Activated naive CD8-positive, alpha-beta T cell treated with anti-CD3 and anti-CD28 coated beads, Interleukin-2, amount 10 ng/mL, durations not matched to agents 7 days and 5 days (primary cell): ENCODE results near the gene PSMA8. TPM values are rescaled to one million over a fixed set of nuclear protein-coding genes. Genes with fewer than 3 reads are reported as not detected.
A peak's percentile ranks its signal among the peaks of the same experiment; 100 is the strongest.
"Not testable (repeated sequence)": the region's sequence is repeated elsewhere in the genome, so short reads cannot be mapped to it uniquely, and the experiment has no call there.

Experiments
- ATAC-seq: fragments of 150-1000 bp; cut with Tn5 transposase; one replicate; pipeline ENCODE4 v1.10.0; 2021; ENCODE audit warnings: low read depth, moderate library complexity
- POLR2A ChIA-PET: fragments of 350-600 bp; sonication (Branson Sonifier 250); formaldehyde crosslinking; loops from one replicate; lab custom pipeline; 2021; ENCODE audit warnings: antibody characterized with exemption; lab: Charles Lee
- DNase-seq: peaks from one replicate; pipeline ENCODE4 v3.0.0; 2021
- H3K27ac Mint-ChIP-seq: one replicate; pipeline ENCODE4 v1.8.0; 2022; ENCODE audit warnings: mild to moderate bottlenecking, mixed read lengths
- H3K27me3 Mint-ChIP-seq: one replicate; pipeline ENCODE4 v1.8.0; 2022; ENCODE audit warnings: mild to moderate bottlenecking, moderate library complexity, mixed read lengths
- H3K36me3 Mint-ChIP-seq: one replicate; pipeline ENCODE4 v1.8.0; 2021; ENCODE audit warnings: mild to moderate bottlenecking, mixed read lengths
- H3K4me1 Mint-ChIP-seq: one replicate; pipeline ENCODE4 v1.8.0; 2021; ENCODE audit warnings: mixed read lengths
- H3K4me3 Mint-ChIP-seq: one replicate; pipeline ENCODE4 v1.8.0; 2022; ENCODE audit warnings: mild to moderate bottlenecking, moderate library complexity, mixed read lengths
- H3K9me3 Mint-ChIP-seq: one replicate; pipeline ENCODE4 v1.8.0; 2021; ENCODE audit warnings: mixed read lengths
- total RNA-seq, 2 experiments: library from RNA; stranded (reverse); gene quantifications; one replicate each; pipeline ENCODE4 v1.2.3, GENCODE V29; 2021

Gene PSMA8
- total RNA-seq, 2 experiments from 2014 or later, result 1.3 to 1.4 TPM

- H3K27ac Mint-ChIP-seq, H3K4me3 Mint-ChIP-seq, H3K4me1 Mint-ChIP-seq: not testable (repeated sequence)
Observed at GRCh38 chr18:26121994-26122393, 11.7 kb upstream of the PSMA8 start.

DNA sequence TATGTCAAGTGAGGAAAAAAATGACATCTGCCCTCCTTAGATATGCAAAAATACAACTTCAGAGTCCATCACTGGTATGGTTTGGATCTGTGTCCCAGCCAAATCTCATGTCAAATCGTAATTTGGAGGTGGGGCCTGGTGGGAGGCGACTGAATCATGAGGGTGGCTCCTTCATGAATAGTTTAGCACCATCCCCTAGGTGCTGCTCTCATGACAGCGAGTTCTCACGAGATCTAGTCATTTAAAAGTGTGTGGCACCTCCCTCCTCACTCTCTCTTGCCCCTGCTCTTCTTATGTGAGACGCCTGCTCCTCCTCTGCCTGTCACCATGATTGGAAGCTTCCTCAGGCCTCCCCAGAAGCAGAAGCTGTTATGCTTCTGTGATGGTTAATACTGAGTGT, 5.9 kb upstream of the PSMA8 start:
- Mint-ChIP-seq H3K36me3 (no peaks in the 10 kb centered on the region), H3K9me3 (peaks cover 9% of the 10 kb centered on the region), H3K4me1 (peaks cover 3% of the 10 kb centered on the region), H3K27me3 (no peaks in the 10 kb centered on the region), H3K27ac (no peak overlapping the region), H3K4me3 (no peak overlapping the region)
- ATAC-seq, result no peak
- POLR2A ChIA-PET, result no interaction called here
- DNase-seq, result no peak

More at GRCh38 chr18:26121994-26122393, 11.7 kb upstream of the PSMA8 start:
- peaks cover 15% of the 10 kb centered on the region for H3K9me3 Mint-ChIP-seq
- DNase-seq, POLR2A ChIA-PET, ATAC-seq, H3K27me3 Mint-ChIP-seq, H3K36me3 Mint-ChIP-seq: not testable (repeated sequence)

GRCh38 chr18:26128192-26128591, 5.5 kb upstream of the PSMA8 start:
- POLR2A ChIA-PET, ATAC-seq, H3K27ac Mint-ChIP-seq, H3K27me3 Mint-ChIP-seq, DNase-seq, H3K36me3 Mint-ChIP-seq, H3K4me3 Mint-ChIP-seq, H3K4me1 Mint-ChIP-seq, H3K9me3 Mint-ChIP-seq: not testable (repeated sequence)

DNA sequence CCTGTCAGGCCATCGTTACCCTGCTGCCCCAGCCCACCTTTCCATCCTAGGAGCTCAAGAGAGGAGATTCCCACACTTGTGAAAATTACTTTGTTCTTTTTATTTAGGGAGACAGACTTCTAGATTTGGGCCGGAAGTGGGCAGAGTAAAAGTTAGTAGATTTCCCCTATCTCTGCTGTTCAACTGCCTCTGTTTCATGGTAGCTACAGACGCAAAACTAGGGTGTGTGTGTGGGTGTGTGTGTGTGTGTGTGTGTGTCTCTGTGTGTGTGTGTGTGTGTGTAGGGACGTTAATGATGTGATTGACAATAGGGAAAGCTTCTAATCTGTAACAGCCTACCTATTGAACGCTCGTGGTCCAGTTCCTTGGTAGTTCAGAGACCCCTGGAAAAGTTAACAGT, 438 bp downstream of the PSMA8 start:
- POLR2A ChIA-PET, result interaction anchor here (0.8 to 1.0 kb wide), 2 partner anchors 43 to 93 kb away, joined by 3 read pairs; partner anchors contain the start of genes SS18 and TAF4B
- peaks cover 4% of the 10 kb centered on the region for H3K4me1 Mint-ChIP-seq

GRCh38 chr18:26135548-26135947, 1.9 kb downstream of the PSMA8 start:
- Mint-ChIP-seq H3K27ac (no peak overlapping the region), H3K4me1 (peaks cover 4% of the 10 kb centered on the region), H3K27me3 (no peaks in the 10 kb centered on the region), H3K4me3 (no peak overlapping the region), H3K36me3 (peaks cover 3% of the 10 kb centered on the region), H3K9me3 (no peaks in the 10 kb centered on the region)
- DNase-seq (no peak), ATAC-seq (no peak)
- POLR2A ChIA-PET, result no interaction called here

More for the DNA sequence above, 438 bp downstream of the PSMA8 start:
- DNase-seq (no peak), ATAC-seq (peak; percentile 53)
- Mint-ChIP-seq H3K27ac (peak overlapping the region; percentile 84), H3K36me3 (no peaks in the 10 kb centered on the region), H3K4me3 (peak overlapping the region; percentile 78), H3K9me3 (no peaks in the 10 kb centered on the region), H3K27me3 (no peaks in the 10 kb centered on the region)

GRCh38 chr18:26157326-26157725, 23.7 kb downstream of the PSMA8 start:
- H3K27me3 Mint-ChIP-seq, result no peaks in the 10 kb centered on the region
- no peaks in the 10 kb centered on the region for H3K36me3 Mint-ChIP-seq
- no peaks in the 10 kb centered on the region for H3K4me1 Mint-ChIP-seq
- H3K4me3 Mint-ChIP-seq, result no peak overlapping the region
- H3K27ac Mint-ChIP-seq, result no peak overlapping the region
- no peaks in the 10 kb centered on the region for H3K9me3 Mint-ChIP-seq
- POLR2A ChIA-PET, result no interaction called here
- DNase-seq (no peak), ATAC-seq (no peak)

- H3K27me3 Mint-ChIP-seq, result no peaks in the 10 kb centered on the region
- DNase-seq (no peak), ATAC-seq (no peak)
- no peaks in the 10 kb centered on the region for H3K9me3 Mint-ChIP-seq
- POLR2A ChIA-PET, result no interaction called here
- H3K4me1 Mint-ChIP-seq, result no peaks in the 10 kb centered on the region
- no peaks in the 10 kb centered on the region for H3K36me3 Mint-ChIP-seq
- no peak overlapping the region for H3K4me3 Mint-ChIP-seq
- H3K27ac Mint-ChIP-seq, result no peak overlapping the region
Observed at GRCh38 chr18:26159353-26159752, 25.7 kb downstream of the PSMA8 start.

DNA sequence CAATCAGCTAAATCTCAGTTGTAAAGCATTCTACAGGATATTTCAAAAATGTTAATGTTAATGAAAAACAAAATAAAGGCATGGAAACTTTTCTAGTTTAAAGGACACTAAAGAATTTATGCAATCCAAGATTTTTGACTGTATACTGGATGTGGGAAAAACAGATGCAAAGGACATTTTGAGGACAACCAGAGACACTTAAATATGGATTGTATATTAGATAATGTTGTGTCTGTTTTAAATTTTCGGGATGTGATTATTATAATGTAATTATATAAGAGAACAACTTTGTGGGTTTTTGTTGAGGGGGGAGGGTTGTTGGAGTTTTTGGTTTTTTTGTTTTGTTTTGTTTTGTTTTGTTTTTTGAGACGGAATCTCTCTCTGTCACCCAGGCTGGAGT, 30.9 kb downstream of the PSMA8 start:
- POLR2A ChIA-PET, result no interaction called here
- H3K9me3 Mint-ChIP-seq, result no peaks in the 10 kb centered on the region
- DNase-seq, result no peak
- no peaks in the 10 kb centered on the region for H3K4me1 Mint-ChIP-seq
- H3K4me3 Mint-ChIP-seq, result no peak overlapping the region
- no peak for ATAC-seq
- H3K36me3 Mint-ChIP-seq, result no peaks in the 10 kb centered on the region
- H3K27ac Mint-ChIP-seq, result no peak overlapping the region
- no peaks in the 10 kb centered on the region for H3K27me3 Mint-ChIP-seq

GRCh38 chr18:26167592-26167991, 33.9 kb downstream of the PSMA8 start:
- ATAC-seq, H3K36me3 Mint-ChIP-seq, POLR2A ChIA-PET, H3K27ac Mint-ChIP-seq, H3K9me3 Mint-ChIP-seq, H3K4me3 Mint-ChIP-seq, H3K4me1 Mint-ChIP-seq, H3K27me3 Mint-ChIP-seq, DNase-seq: not testable (repeated sequence)

DNA sequence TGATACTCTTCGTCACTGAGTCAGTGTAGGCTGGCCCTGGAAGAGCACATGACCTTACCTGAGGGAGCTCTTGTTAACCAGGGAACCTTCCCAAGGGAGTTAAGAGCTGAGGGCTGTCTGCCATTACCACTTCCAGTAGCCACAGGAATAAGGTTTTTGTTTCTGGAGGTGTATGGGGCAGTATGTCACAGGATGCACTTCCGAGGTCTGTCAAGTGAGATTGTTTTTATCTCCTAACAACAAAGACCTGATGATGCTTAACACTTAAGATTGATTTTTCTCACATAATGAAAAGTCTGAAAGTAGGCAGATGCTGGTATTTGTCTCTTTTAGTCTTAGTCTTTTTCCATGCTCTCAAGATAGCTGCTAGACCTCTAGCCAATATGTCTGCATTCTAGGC, 41.8 kb downstream of the PSMA8 start:
- H3K36me3 Mint-ChIP-seq, result no peaks in the 10 kb centered on the region
- DNase-seq (no peak), ATAC-seq (no peak)
- POLR2A ChIA-PET, result interaction anchor here (0.7 kb wide), 1 partner anchor 42 kb away, joined by 3 read pairs; no protein-coding TSS in a partner anchor
- H3K4me3 Mint-ChIP-seq, result no peak overlapping the region
- no peaks in the 10 kb centered on the region for H3K27me3 Mint-ChIP-seq
- H3K9me3 Mint-ChIP-seq, result no peaks in the 10 kb centered on the region
- H3K27ac Mint-ChIP-seq, result no peak overlapping the region
- H3K4me1 Mint-ChIP-seq, result peaks cover 5% of the 10 kb centered on the region

DNA sequence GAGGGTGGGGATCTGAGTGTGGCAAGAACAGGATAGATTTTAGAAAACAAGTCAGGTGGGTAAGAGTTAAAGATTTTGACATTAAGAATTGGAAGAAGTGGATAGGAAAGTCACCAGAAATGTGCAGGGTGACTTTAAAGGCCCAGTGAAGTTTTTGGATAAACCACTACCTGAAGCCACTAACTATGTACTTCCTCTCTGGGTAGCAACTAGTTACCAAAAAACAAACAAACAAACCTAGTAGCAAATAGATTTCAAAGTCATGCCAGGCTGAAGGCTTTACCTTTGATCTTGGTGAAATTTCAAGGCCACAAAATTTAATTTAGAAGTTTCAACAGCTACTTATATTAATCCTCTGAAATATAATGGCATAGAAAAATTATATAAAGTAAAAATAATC, 42.5 kb downstream of the PSMA8 start:
- H3K27ac Mint-ChIP-seq, result no peak overlapping the region
- no peaks in the 10 kb centered on the region for H3K9me3 Mint-ChIP-seq
- no peaks in the 10 kb centered on the region for H3K36me3 Mint-ChIP-seq
- DNase-seq, result no peak
- peaks cover 5% of the 10 kb centered on the region for H3K4me1 Mint-ChIP-seq
- POLR2A ChIA-PET, result interaction anchor here (0.7 kb wide), 1 partner anchor 41 kb away, joined by 3 read pairs; no protein-coding TSS in a partner anchor
- H3K4me3 Mint-ChIP-seq, result no peak overlapping the region
- no peaks in the 10 kb centered on the region for H3K27me3 Mint-ChIP-seq
- ATAC-seq, result no peak

- H3K27ac Mint-ChIP-seq, result no peak overlapping the region
- H3K27me3 Mint-ChIP-seq, result no peaks in the 10 kb centered on the region
- no peaks in the 10 kb centered on the region for H3K9me3 Mint-ChIP-seq
- DNase-seq (no peak), ATAC-seq (no peak)
- no peak overlapping the region for H3K4me3 Mint-ChIP-seq
- H3K36me3 Mint-ChIP-seq, result no peaks in the 10 kb centered on the region
- POLR2A ChIA-PET, result no interaction called here
- H3K4me1 Mint-ChIP-seq, result peaks cover 8% of the 10 kb centered on the region
Observed at GRCh38 chr18:26181343-26181826, 47.7 kb downstream of the PSMA8 start.

- POLR2A ChIA-PET, result interaction anchor here (0.6 kb wide), 1 partner anchor 16 kb away, joined by 4 read pairs; no protein-coding TSS in a partner anchor
- H3K4me3 Mint-ChIP-seq, result no peak overlapping the region
- H3K4me1 Mint-ChIP-seq, result peaks cover 8% of the 10 kb centered on the region
- H3K36me3 Mint-ChIP-seq, result peaks cover 3% of the 10 kb centered on the region
- no peak for ATAC-seq
- no peak overlapping the region for H3K27ac Mint-ChIP-seq
- peaks cover 3% of the 10 kb centered on the region for H3K9me3 Mint-ChIP-seq
- peaks cover 3% of the 10 kb centered on the region for H3K27me3 Mint-ChIP-seq
- DNase-seq, result no peak
Observed at GRCh38 chr18:26183395-26184112, 49.9 kb downstream of the PSMA8 start.

DNA sequence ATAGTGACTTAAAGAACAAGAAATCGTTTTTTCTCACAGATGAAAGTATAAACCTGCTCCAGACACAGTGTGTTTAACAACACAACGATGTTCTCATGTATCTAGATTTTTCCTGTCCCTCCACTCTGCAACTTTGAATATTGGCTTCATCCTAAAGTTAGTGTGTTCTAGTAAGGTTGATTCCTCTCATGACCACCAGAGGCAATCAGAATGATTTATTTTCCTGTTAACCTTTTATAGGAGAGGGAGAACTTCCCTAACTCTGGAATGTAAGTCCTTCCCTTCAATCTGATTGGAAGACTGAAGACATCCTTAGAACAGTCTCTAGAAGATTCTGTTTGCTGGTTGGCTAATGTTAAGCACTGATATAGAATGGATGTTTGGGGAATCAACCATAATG, 51.6 kb downstream of the PSMA8 start:
- Mint-ChIP-seq H3K27ac (no peak overlapping the region), H3K36me3 (peaks cover 8% of the 10 kb centered on the region), H3K27me3 (peaks cover 3% of the 10 kb centered on the region), H3K9me3 (peaks cover 3% of the 10 kb centered on the region), H3K4me1 (peaks cover 15% of the 10 kb centered on the region), H3K4me3 (no peak overlapping the region)
- POLR2A ChIA-PET, result no interaction called here
- ATAC-seq (no peak), DNase-seq (no peak)
